ENCODE data around the gene ORAI2. TPM values are rescaled to one million over a fixed set of nuclear protein-coding genes. Genes with fewer than 3 reads are reported as not detected.

ORAI2 gene
- total and polyA plus RNA-seq, 2 of the 4 experiments (the other 2 are of a cell fraction), result 52.0 to 58.3 TPM

DNA sequence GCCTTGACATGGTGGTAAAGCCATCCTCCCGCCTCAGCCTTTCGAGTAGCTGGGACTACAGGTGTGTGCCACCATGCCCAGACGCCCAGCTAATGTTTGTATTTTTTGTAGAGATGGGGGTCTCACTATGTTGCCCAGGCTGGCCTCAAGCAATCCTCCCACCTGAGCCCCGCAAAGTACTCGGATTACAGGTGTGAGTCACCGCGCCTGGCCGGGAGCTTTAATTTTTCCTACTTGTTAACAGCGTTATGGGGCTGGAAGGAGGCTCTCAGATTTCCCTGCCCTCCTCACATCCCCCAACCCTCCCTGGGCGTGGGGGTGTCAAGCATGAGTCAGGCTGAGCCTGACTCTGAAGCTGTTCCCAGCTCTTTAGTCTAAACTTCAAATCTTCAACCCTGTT is 23.0 kb downstream of the ORAI2 start:
- intact Hi-C loops (cut with micrococcal nuclease), result no loop called here
- Histone ChIP-seq H4K8ac (ENCODE audit: low read depth in 2 of 2, low read length in 2 of 2) (no peak overlapping the region), H4K91ac (ENCODE audit: insufficient read depth, low read depth, low read length) (no peak overlapping the region), H2BK5ac (ENCODE audit: low read depth, low read length, poor library complexity, severe bottlenecking) (no peak overlapping the region), H3K9ac (ENCODE audit: low read depth, low read length) (no peak overlapping the region), H4K5ac (ENCODE audit: low read depth, low read length) (no peak overlapping the region), H3K4me2 (ENCODE audit: low read depth, low read length) (no peak overlapping the region), H3K9me3 (ENCODE audit: control insufficient read depth, insufficient read depth, low read length) (no peaks in the 10 kb centered on the region), H3K14ac (replicated peaks; ENCODE audit: low read depth, low read length) (no peak overlapping the region), H3K23ac (ENCODE audit: low read depth, low read length) (no peak overlapping the region), H3K9me1 (ENCODE audit: insufficient read depth, low read length) (no peaks in the 10 kb centered on the region; the same call in 1 of the 2 replicates), H3K79me1 (ENCODE audit: low read depth in 1 of 2, low read length in 2 of 2) (peaks cover 0 to 20% of the 10 kb centered on the region in 2 experiments; a peak in 3 of 4 replicates), H3K56ac (ENCODE audit: extremely low read depth, insufficient read depth, low read length) (no peak overlapping the region), H2BK20ac (ENCODE audit: low read depth, low read length) (no peak overlapping the region), H3K4ac (ENCODE audit: low read depth, low read length) (no peak overlapping the region), H4K20me1 (ENCODE audit: insufficient read depth, low read length) (peaks cover 12% of the 10 kb centered on the region), H2AFZ (replicated peaks; ENCODE audit: low read length, poor library complexity) (no peak overlapping the region), H2AK5ac (ENCODE audit: low read depth, low read length) (0 out of 2 replicates have a peak overlapping the region, but pooled peaks have one; percentile 10), H3K4me3 (ENCODE audit: insufficient read depth, low read depth, low read length) (no peak overlapping the region), H2BK15ac (ENCODE audit: low read depth, low read length) (no peak overlapping the region), H3K18ac (ENCODE audit: low read depth, low read length) (no peak overlapping the region), H2BK120ac (ENCODE audit: low read depth, low read length) (no peak overlapping the region), H3K27me3 (ENCODE audit: control insufficient read depth, insufficient read depth, low read length) (no peaks in the 10 kb centered on the region), H3K36me3 (ENCODE audit: control insufficient read depth, insufficient read depth, low read length) (peaks cover 27% of the 10 kb centered on the region), H3K27ac (ENCODE audit: insufficient read depth, low read length) (no peak overlapping the region), H2AK9ac (replicated peaks; ENCODE audit: low read depth, low read length, poor library complexity) (peak overlapping the region; percentile 67), H3K4me1 (ENCODE audit: control insufficient read depth, insufficient read depth, low read length) (peaks cover 8% of the 10 kb centered on the region)
- ChIA-PET POLR2A (ENCODE audit: unreplicated experiment) (no interaction called here), CTCF (interaction anchor here (2.6 kb wide), 1 partner anchor 11 kb away, joined by 7 read pairs; no protein-coding TSS in a partner anchor)
- in situ Hi-C loops (cut with MboI; ENCODE audit: low sequenced_read_pairs), result no loop called here
- dilution Hi-C loops (cut with HindIII; ENCODE audit: low sequenced_read_pairs, unreplicated experiment), result no loop called here
- no peak; the same call in 1 of the 2 replicates for TF ChIP-seq RAD21 (IDR thresholded peaks at IDR 0.05; ENCODE audit: low read length)
- TF ChIP-seq MAZ (IDR thresholded peaks at IDR 0.05; ENCODE audit: borderline replicate concordance, low read depth, low read length), result peak; percentile 59; the same call in 1 of the 2 replicates
- ATAC-seq (ENCODE audit: low read depth), result peak; percentile 82
- DNase-seq, result peak; percentile 72
- WGBS, 2 experiments (ENCODE audit: extremely low coverage in 2 of 2, insufficient read length in 1 of 2), result no CpG with 5 or more reads among the region's 10 CpGs
- no TSS peak for BruUV-seq (replicated peaks)

All from IMR-90 (cell line).